Stomach smooth muscle (tissue), 2 donors: ENCODE measurements around the gene RAD51B.

Experiments
- H3K27ac ChIP-seq: one replicate; pipeline ENCODE4 v1.7.0; 2013; ENCODE audit warnings: mild to moderate bottlenecking, low read length, inconsistent platforms
- H3K27me3 ChIP-seq, 2 donors: one replicate each; pipeline ENCODE4 v1.7.0; 2013; ENCODE audit warnings: low read length in 2 of 2; ENCODE audit not compliant: insufficient read depth in 2 of 2, control insufficient read depth in 1 of 2
- H3K36me3 ChIP-seq, 2 donors: one replicate each; pipeline ENCODE4 v1.7.0; 2013; ENCODE audit warnings: low read length in 2 of 2; ENCODE audit not compliant: control insufficient read depth in 2 of 2, insufficient read depth in 2 of 2
- H3K4me1 ChIP-seq: one replicate; pipeline ENCODE4 v1.7.0; 2013; ENCODE audit warnings: low read length; ENCODE audit not compliant: control insufficient read depth, insufficient read depth
- H3K4me3 ChIP-seq, 2 donors: one replicate each; pipeline ENCODE4 v1.7.0; 2013; ENCODE audit warnings: low read length in 2 of 2
- H3K9ac ChIP-seq, 2 donors: one replicate each; pipeline ENCODE4 v1.7.0; 2013; ENCODE audit warnings: low read length in 2 of 2, mild to moderate bottlenecking in 1 of 2
- H3K9me3 ChIP-seq, 2 donors: one replicate each; pipeline ENCODE4 v1.7.0; 2013; ENCODE audit warnings: low read length in 2 of 2; ENCODE audit not compliant: control insufficient read depth in 2 of 2
- donor health status: healthy.
- donor health status: Pancreatic carcinoma.

Gene RAD51B

DNA sequence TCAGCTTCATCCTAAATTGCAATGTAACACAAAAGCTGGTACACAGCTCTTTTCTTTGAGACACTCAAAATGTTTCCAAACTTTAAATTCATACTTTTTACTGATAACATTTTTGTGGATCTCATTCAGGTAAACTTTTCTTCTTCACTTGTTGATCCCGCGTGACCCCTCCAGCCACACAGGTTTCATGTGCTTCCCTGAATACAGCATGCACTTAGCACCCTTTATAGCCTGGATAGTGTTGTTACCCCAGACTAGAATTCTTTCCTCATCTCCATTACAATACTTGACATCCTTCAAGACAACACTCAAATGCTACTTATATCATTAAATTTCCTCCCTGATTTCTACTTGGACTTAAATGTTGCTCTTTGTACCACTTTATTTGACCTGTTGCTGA lies 373.4 kb downstream of the RAD51B start:
- H3K27ac ChIP-seq: peak overlapping the region; percentile 31

DNA sequence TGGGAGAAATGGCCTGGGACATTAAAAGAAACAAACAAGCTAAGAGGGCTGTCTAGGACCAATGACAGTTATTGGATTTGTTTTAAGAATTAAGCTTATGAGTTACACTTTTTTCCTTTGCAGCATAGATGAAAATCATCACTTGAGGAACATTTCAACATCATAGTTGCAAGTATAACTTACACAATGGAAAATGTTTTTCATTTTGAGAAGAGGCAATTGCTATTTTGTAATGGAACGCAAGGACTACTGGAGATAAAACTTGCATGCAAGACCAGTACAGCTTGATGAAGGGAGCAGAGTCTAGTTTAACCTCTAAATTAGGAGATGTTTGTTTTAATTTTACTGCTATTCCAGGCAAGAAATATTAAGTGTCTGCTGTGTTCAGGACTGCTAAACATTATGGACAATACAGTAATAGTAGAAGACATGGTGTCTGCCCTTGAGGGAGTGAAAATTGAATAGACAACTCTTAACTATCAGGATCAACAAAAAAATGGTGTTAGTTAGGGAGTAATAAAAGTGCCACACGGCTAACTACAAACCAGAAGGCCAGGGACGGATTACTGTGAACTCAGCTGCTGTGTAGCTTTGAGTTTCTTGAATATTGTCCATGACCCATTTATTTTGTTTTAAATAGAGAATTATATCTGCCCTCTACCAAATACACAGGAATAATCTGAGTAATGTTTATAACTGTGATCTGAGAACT lies 374.5 kb downstream of the RAD51B start:
- Histone ChIP-seq H3K4me1 (peaks cover 12% of the 10 kb centered on the region), H3K27ac (peak overlapping the region; percentile 31), H3K9me3 (no peaks in the 10 kb centered on the region), H3K9ac (no peak overlapping the region), H3K27me3 (no peaks in the 10 kb centered on the region), H3K4me3 (no peak overlapping the region), H3K36me3 (no peaks in the 10 kb centered on the region)

More for the DNA sequence above, 373.4 kb downstream of the RAD51B start:
- no peak overlapping the region for H3K4me3 ChIP-seq
- no peaks in the 10 kb centered on the region for H3K9me3 ChIP-seq
- H3K36me3 ChIP-seq: no peaks in the 10 kb centered on the region
- H3K4me1 ChIP-seq: peaks cover 12% of the 10 kb centered on the region
- H3K27me3 ChIP-seq: no peaks in the 10 kb centered on the region
- H3K9ac ChIP-seq: no peak overlapping the region

GRCh38 chr14:68195126-68195525 lies 375.5 kb downstream of the RAD51B start:
- H3K4me1 ChIP-seq: peaks cover 19% of the 10 kb centered on the region
- H3K36me3 ChIP-seq: no peaks in the 10 kb centered on the region
- no peak overlapping the region for H3K9ac ChIP-seq
- H3K27ac ChIP-seq: no peak overlapping the region
- H3K27me3 ChIP-seq: no peaks in the 10 kb centered on the region
- H3K9me3 ChIP-seq: no peaks in the 10 kb centered on the region
- H3K4me3 ChIP-seq: no peak overlapping the region

GRCh38 chr14:68198713-68199495 lies 379.3 kb downstream of the RAD51B start:
- H3K4me3 ChIP-seq: peak overlapping the region in 1 of 2 donors; percentile 37

DNA sequence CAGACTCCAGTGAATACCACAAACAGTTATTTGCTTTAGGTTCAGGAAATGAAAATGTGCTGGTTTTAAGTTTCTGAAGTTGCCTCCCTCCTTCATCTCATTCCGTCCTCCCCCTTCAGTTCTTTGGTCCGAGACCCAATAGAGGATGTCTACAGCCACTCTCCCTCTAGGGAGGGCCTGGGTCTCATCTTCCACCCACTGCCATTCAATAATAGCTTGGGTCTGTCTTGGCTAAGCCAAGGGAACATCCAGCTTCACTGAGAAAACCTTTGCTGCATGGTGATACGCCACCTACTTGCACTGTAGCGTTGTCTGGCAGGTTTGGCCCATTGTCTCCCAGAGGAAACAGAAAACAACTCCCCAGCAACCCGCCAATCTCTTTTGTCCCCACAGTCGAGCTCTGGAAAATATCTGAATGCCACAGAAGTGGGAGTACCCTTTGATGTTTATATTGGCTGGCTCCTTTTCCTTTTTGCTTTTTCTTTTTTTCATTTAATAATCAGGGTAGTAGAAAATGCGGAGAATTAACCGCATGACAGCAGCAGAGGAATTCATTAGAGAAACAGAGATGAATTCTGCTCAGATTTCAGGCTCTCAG lies 380.1 kb downstream of the RAD51B start:
- H3K27ac ChIP-seq: peak overlapping the region; percentile 83

More at GRCh38 chr14:68198713-68199495, 379.3 kb downstream of the RAD51B start:
- Histone ChIP-seq H3K36me3 (no peaks in the 10 kb centered on the region), H3K9ac (peak overlapping the region in 1 of 2 donors; percentile 0), H3K27me3 (no peaks in the 10 kb centered on the region), H3K9me3 (no peaks in the 10 kb centered on the region), H3K27ac (peak overlapping the region; percentile 83), H3K4me1 (peaks cover 11% of the 10 kb centered on the region)

GRCh38 chr14:68203871-68204270 lies 384.3 kb downstream of the RAD51B start:
- H3K36me3 ChIP-seq: no peaks in the 10 kb centered on the region
- H3K9ac ChIP-seq: no peak overlapping the region
- peaks cover 12% of the 10 kb centered on the region for H3K4me1 ChIP-seq
- H3K9me3 ChIP-seq: no peaks in the 10 kb centered on the region
- H3K27ac ChIP-seq: no peak overlapping the region
- H3K4me3 ChIP-seq: no peak overlapping the region
- no peaks in the 10 kb centered on the region for H3K27me3 ChIP-seq

More for the DNA sequence above, 380.1 kb downstream of the RAD51B start:
- H3K27me3 ChIP-seq: no peaks in the 10 kb centered on the region
- H3K36me3 ChIP-seq: no peaks in the 10 kb centered on the region
- peaks cover 7% of the 10 kb centered on the region for H3K4me1 ChIP-seq
- peak overlapping the region; percentile 0 to 3 for H3K9ac ChIP-seq
- H3K9me3 ChIP-seq: no peaks in the 10 kb centered on the region
- peak overlapping the region; percentile 31 to 37 for H3K4me3 ChIP-seq

- Histone ChIP-seq H3K9ac (no peak overlapping the region), H3K4me3 (no peak overlapping the region), H3K27ac (no peak overlapping the region), H3K4me1 (peaks cover 9% of the 10 kb centered on the region), H3K36me3 (no peaks in the 10 kb centered on the region), H3K9me3 (no peaks in the 10 kb centered on the region), H3K27me3 (no peaks in the 10 kb centered on the region)
These were observed 388.6 kb downstream of the RAD51B start for GRCh38 chr14:68208218-68208617.

GRCh38 chr14:68208626-68209317 lies 389.2 kb downstream of the RAD51B start:
- Histone ChIP-seq H3K4me1 (peaks cover 9% of the 10 kb centered on the region), H3K9ac (no peak overlapping the region), H3K27ac (no peak overlapping the region)

DNA sequence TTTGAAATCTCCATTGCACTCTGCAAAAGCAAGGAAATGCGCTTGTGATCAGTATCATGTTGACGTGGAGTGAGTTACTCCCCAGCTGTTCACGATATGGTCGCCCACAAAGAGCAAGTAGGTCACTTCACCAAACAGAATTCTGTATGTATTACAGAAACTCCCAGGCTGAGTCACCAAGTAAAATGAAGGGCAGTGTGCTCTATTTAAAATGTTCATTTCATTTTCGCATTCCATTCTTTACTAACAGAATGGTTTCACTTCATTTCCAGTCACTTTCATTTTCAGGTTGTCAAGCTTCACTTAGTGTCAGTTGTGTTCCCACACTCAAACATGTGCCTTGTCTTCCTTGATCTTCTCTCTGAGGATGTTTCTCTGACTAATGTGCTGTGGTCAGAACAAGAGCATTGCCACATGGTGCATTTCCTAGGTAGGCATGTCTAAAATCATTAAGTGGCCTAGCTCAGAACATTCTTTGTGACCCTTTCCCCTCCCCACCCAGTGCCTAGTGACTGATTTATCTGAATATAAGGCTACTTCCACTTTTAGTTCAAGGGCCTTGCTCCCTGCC lies 391.2 kb downstream of the RAD51B start:
- H3K27ac ChIP-seq: peak overlapping the region; percentile 56
- H3K4me1 ChIP-seq: peaks cover 9% of the 10 kb centered on the region
- H3K36me3 ChIP-seq: no peaks in the 10 kb centered on the region
- H3K4me3 ChIP-seq: peak overlapping the region; percentile 44 to 55
- no peaks in the 10 kb centered on the region for H3K27me3 ChIP-seq
- no peaks in the 10 kb centered on the region for H3K9me3 ChIP-seq
- H3K9ac ChIP-seq: peak overlapping the region in 1 of 2 donors; percentile 30

More at GRCh38 chr14:68208626-68209317, 389.2 kb downstream of the RAD51B start:
- no peaks in the 10 kb centered on the region for H3K36me3 ChIP-seq
- no peak overlapping the region for H3K4me3 ChIP-seq
- no peaks in the 10 kb centered on the region for H3K27me3 ChIP-seq
- H3K9me3 ChIP-seq: no peaks in the 10 kb centered on the region

DNA sequence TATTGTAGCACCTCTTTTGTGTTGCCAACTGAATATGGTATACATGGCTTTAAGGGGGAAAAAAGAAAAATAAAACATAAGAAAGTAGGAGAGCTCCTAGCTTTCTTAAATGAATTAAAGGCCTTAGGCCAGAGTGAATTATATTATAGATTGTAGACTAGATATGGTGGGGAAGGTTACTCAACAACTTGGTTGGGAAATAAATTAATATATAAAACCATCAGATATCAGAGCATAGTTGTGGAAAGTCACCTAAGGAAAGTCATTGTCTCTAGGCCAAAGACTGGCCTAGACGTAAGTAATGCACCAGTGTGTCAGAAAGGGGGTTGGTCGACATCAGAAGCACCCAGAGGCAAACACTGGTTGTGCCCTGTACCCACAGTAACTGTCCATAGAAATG lies 391.8 kb downstream of the RAD51B start:
- Histone ChIP-seq H3K27ac (peak overlapping the region; percentile 56), H3K9ac (no peak overlapping the region), H3K27me3 (no peaks in the 10 kb centered on the region), H3K36me3 (no peaks in the 10 kb centered on the region), H3K9me3 (no peaks in the 10 kb centered on the region), H3K4me1 (peaks cover 12% of the 10 kb centered on the region), H3K4me3 (peak overlapping the region in 1 of 2 donors; percentile 55)
